BJ (cell line): Measurements from ENCODE around the gene NDC1. TPM values are rescaled to one million over a fixed set of nuclear protein-coding genes. Genes with fewer than 3 reads are reported as not detected.
A peak's percentile ranks its signal among the peaks of the same experiment; 100 is the strongest.
"Not testable (repeated sequence)": the region's sequence is repeated elsewhere in the genome, so short reads cannot be mapped to it uniquely, and the experiment has no call there.

Experiments
- CTCF ChIA-PET: fragments of 350-600 bp; formaldehyde crosslinking; extraction: SDS; loops from one replicate; lab custom pipeline; 2021; ENCODE audit warnings: antibody characterized with exemption, inconsistent platforms; lab: Yijun Ruan, JAX
- POLR2A ChIA-PET: fragments of 300-600 bp; sonication (Branson Sonifier 250); formaldehyde crosslinking; extraction: SDS; loops from one replicate; lab custom pipeline; 2021; ENCODE audit warnings: antibody characterized with exemption; lab: Charles Lee
- DNase-seq: peaks from one replicate; pipeline ENCODE4 v3.0.0-alpha.2; 2011; ENCODE audit warnings: low read depth
- H3K27me3 ChIP-seq: 2 replicates; pipeline ENCODE4 v1.6.0; 2011; ENCODE audit warnings: low read length; ENCODE audit not compliant: control insufficient read depth, insufficient read depth
- H3K36me3 ChIP-seq: 2 replicates; pipeline ENCODE4 v1.5.1; 2011; ENCODE audit warnings: low read length; ENCODE audit not compliant: control insufficient read depth, insufficient read depth
- H3K4me3 ChIP-seq: 2 replicates; pipeline ENCODE4 v1.5.1; 2011; ENCODE audit warnings: low read depth, mild to moderate bottlenecking, control low read depth, low read length
- CTCF ChIP-seq: IDR thresholded peaks from 2 replicates; pipeline ENCODE4 v1.5.1; 2011; ENCODE audit warnings: low read depth, mild to moderate bottlenecking, control low read depth, inconsistent platforms, low read length, moderate library complexity; ENCODE audit not compliant: insufficient read depth
- polyA plus RNA-seq: library from polyadenylated mRNA; depleted of rRNA; stranded (reverse); fragments of >200 nt; gene quantifications from 2 replicates; pipeline ENCODE4 v1.2.3, GENCODE V29; 2011

NDC1 gene
- polyA plus RNA-seq, 1 experiment, result 17.5 TPM

DNA sequence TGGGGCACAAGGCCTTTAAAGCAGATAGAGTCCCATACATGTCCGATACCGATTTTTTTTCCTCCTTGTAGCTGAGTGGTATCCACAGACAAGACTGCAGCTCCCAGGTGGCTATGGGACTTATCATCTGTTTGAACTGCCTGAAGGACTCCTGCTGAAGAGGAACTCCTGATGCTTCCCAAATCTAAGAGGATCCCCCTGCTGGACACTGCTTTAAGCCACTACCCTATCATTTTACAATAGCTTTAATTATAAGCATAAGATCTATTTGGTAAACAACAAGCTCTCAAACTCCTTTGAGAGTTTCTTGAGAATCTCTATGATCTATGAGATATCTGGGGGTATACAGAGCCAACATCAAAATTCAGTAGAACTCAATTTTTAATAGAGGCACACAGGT, 11.7 kb downstream of the NDC1 start:
- DNase-seq, result no peak
- ChIA-PET CTCF (interaction anchor here (0.6 to 1.9 kb wide), 10 partner anchors 8 to 341 kb away, joined by 3 to 9 read pairs (median 4); partner anchors contain the start of gene NDC1), POLR2A (no interaction called here)
- no peaks in the 10 kb centered on the region for H3K27me3 ChIP-seq
- peak; percentile 50 for TF ChIP-seq CTCF
- H3K4me3 ChIP-seq, result no peak overlapping the region
- H3K36me3 ChIP-seq, result peaks cover 2% of the 10 kb centered on the region; the same call in 1 of the 2 replicates

DNA sequence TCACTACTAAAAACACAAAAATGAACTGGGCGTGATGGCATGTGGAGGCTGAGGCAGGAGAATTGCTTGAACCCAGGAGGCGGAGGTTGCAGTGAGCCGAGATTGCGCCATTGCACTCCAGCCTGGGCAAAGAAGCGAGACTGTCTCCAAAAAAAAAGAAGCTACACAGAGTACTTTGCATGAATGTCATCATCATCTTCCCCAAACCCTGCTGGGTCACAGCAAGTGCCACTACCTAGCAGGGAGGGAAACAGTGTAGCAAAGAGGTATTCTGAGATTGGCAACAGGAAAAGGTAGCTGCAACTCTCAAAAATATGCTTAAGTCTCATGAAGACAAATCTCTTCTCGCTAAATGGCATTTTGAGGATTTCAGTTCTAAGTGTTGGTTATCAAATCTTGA, 12.8 kb downstream of the NDC1 start:
- POLR2A ChIA-PET, result no interaction called here
- CTCF ChIA-PET, result interaction anchor here (1.6 to 1.7 kb wide), 2 partner anchors 9 to 12 kb away, joined by 7 read pairs; partner anchors contain the start of gene NDC1
- no peak for DNase-seq
- peaks cover 2% of the 10 kb centered on the region; the same call in 1 of the 2 replicates for H3K36me3 ChIP-seq
- no peak overlapping the region for H3K4me3 ChIP-seq
- TF ChIP-seq CTCF, result no peak
- H3K27me3 ChIP-seq, result no peaks in the 10 kb centered on the region

GRCh38 chr1:53822931-53823330, 15.2 kb downstream of the NDC1 start:
- ChIA-PET CTCF (interaction anchor here (0.9 kb wide), 2 partner anchors 9 to 13 kb away, joined by 3 read pairs; no protein-coding TSS in a partner anchor), POLR2A (no interaction called here)
- H3K4me3 ChIP-seq, result no peak overlapping the region
- H3K27me3 ChIP-seq, result no peaks in the 10 kb centered on the region
- TF ChIP-seq CTCF, result no peak
- DNase-seq, result no peak
- peaks cover 2% of the 10 kb centered on the region; the same call in 1 of the 2 replicates for H3K36me3 ChIP-seq

GRCh38 chr1:53821380-53821779, 16.7 kb downstream of the NDC1 start:
- Histone ChIP-seq H3K4me3 (no peak overlapping the region), H3K36me3 (peaks cover 2% of the 10 kb centered on the region; the same call in 1 of the 2 replicates), H3K27me3 (no peaks in the 10 kb centered on the region)
- TF ChIP-seq CTCF, result no peak
- ChIA-PET CTCF (interaction anchor here (0.5 to 0.9 kb wide), 2 partner anchors 11 to 12 kb away, joined by 3 read pairs; no protein-coding TSS in a partner anchor), POLR2A (no interaction called here)
- DNase-seq, result no peak

GRCh38 chr1:53819387-53819786, 18.7 kb downstream of the NDC1 start:
- ChIA-PET POLR2A (no interaction called here), CTCF (no interaction called here)
- H3K36me3 ChIP-seq, result peaks cover 2% of the 10 kb centered on the region; the same call in 1 of the 2 replicates
- no peaks in the 10 kb centered on the region for H3K27me3 ChIP-seq
- no peak for DNase-seq
- no peak for TF ChIP-seq CTCF
- no peak overlapping the region for H3K4me3 ChIP-seq

DNA sequence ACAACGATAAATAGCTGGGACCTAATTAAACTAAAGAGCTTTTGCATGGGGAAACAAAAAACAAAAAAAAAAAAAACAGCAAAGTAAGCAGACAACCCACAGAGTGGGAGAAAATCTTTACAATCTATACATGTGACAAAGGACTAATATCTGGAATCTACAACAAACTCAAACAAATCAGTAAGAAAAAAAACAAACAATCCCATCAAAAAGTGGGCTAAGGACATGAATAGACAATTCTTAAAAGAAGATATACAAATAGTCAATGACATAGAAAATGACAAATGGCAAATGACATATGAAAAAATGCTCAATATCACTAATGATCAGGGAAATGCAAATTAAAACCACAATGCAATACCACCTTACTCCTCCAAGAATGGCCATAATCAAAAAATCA, 21.5 kb downstream of the NDC1 start:
- POLR2A ChIA-PET, H3K27me3 ChIP-seq, CTCF ChIA-PET, H3K4me3 ChIP-seq, H3K36me3 ChIP-seq, DNase-seq: not testable (repeated sequence)

DNA sequence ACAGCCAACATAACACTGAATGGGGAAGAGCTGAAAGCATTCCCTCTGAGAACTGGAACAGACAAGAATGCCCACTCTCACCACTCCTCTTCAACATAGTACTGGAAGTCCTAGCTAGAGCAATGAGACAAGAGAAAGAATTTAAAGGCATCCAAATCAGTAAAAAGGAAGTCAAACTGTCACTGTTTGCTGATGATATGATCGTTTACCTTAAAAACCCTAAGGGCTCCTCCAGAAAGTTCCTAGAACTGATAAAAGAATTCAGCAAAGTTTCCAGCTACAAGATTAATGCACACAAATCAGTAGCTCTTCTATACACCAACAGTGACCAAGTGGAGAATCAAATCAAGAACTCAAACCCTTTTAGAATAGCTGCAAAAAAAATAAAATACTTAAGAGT, 22.6 kb downstream of the NDC1 start:
- POLR2A ChIA-PET, DNase-seq: not testable (repeated sequence)

More for the DNA sequence above, 22.6 kb downstream of the NDC1 start:
- not testable (repeated sequence) for H3K27me3 ChIP-seq, H3K36me3 ChIP-seq, H3K4me3 ChIP-seq
- CTCF ChIA-PET, result interaction anchor here (1.3 kb wide), 1 partner anchor 9 kb away, joined by 5 read pairs; no protein-coding TSS in a partner anchor
